Smooth muscle cell of the brain vasculature (primary cell): ENCODE data around the gene KSR1.

Experiments
- DNase-seq: peaks from one replicate; pipeline ENCODE4 v3.0.0-alpha.2; 2012; ENCODE audit warnings: low read depth, low spot score

Gene KSR1

DNA sequence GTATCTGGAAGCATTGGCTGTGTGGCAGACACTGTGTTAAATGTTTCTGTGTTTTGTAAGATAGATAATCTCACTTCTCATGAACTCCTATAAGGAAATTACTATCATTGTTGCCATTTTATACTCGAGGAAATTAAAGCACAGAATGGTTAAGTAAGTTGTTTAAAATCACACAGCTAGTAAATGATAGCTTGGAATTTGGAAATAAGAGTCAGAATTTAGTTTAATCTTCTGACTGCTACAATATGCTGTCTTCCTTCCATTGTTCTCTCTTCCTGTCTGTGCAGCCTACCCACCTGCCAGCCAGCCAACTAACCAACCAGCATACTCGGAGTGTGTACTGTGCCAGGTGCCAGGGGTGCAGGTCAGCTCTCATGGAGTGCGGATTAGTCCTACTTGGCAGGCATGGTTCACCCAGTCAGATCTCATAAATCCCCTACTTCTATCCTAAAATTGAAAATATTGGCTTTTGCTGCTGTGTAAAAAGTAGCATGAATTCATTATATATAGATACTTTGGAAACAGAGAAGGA, 94.8 kb downstream of the KSR1 start:
- DNase-seq: no peak

DNA sequence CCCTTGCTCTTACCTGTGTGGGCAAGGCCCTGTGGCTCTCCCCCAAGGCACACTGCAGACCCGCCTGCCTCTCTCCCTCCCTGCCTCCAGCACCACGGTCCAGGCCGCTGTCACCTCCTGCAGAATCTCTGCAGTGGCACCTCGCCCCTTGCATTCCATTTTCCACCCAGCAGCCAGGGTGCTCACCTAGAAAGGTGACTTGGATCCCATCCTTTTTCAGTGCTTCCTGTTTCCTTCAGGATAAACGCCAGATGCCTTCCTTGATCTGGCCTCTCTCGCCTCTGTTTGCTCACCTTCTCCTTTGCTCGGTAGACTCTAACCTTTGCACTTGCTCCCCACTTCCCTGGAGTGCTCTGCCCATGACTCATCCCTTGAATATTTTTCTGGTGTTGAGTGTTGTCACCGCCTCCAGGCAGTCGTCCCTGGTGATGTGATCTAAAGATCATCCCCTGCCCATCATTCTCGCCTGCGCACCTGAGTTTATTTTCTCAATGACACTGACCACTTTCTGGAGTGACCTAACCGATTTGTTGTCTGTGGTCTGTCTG, 95.5 kb downstream of the KSR1 start:
- no peak for DNase-seq

DNA sequence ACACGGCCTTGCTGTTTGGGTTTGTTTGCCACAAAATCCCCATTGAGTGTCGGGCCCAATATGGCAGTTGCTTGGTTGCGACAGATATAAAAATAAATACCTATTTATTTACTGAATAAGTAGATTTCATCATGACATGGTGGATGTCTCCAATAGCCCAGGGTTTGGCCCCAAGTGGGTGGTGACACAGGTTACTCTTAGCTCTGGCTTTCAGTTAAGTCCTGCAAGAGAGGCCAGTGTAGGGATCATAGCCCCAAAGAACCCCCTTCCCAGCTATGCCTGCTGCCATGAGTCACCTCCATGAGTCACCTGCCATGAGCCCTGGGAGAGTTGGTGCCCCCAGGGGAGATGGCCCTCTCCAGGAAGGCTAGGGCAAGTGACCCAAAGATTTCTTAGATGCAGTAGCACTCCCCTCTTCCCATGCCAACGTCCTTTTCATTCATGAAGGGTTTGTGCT, 96.1 kb downstream of the KSR1 start:
- no peak for DNase-seq

DNA sequence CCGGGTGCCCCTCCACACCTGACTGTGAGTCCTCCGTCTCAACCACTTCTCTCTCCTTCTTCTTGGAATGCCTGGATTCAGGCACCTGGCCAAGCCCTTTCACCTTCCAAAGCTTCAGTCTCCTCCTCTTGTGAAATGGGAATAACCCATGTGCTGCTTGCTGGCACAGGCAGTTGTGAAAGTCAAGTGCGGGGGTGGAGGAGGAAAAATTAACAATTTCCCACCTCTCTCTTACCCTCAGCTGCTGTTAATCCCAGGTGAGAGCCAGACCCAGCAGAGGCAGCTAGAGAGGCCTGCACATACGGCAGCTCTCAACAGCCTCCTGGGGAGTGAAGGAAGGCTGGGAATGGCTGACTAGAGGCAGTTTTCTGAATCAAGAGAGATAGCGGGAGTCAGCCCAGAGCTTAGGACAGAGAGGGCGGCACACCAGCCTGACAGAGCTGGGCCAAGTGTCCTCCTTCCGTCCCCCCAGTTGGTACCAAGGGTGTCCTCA, 96.8 kb downstream of the KSR1 start:
- DNase-seq: no peak

DNA sequence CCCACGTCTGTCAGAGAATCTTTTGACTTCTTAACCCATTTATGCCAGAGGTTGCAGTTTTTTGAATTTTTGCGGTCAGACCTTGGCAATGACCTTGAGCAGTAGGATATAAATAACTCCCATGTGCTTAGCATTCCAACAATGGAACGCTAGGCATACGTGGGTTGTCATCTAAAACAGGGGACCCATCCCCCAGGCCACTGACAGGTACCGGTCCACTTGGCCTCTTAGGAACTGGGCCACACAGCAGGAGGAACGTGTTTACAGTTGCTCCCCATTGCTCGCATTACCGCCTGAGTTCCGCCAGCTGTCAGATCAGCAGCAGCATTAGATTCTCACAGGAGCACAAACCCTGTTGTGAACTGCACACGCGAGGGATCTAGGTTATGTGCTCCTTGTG, 97.9 kb downstream of the KSR1 start:
- DNase-seq: no peak

DNA sequence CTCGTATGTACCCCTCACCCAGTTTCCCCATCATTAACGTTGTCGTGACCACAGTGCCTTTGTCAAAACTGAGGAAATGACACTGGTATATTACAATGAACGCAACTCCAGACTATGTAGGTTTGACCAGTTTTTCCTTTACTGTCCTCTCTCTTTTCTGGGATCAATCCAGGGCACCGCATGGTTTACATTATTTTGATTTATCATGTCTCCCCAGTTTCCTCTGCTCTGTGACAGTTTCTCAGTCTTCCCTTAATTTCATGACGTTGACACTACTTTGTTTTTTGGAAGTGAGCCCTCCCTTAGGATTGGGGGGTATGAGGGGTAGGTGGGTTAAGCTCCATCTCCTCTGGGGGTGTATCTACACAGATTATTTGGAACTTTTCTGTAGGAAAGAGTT, 98.7 kb downstream of the KSR1 start:
- DNase-seq: no peak

DNA sequence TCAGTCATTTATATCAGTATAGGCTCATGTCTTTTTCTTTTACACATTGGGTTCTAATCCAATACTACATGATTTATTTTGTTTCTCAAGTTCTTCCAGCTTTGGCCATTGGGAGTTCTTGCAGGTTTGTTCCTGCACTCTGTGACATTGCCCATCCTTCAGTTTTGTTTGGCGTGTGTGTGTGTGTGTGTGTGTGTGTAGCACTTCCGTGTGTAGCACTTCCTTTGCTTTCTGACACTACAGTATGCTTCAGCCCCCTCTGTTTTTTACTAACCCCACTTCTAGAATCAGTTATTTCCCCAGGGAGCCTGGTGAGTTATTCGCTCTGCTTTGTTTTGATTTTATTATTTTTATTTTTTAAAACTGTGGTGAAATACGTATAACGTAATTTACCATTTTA, 99.1 kb downstream of the KSR1 start:
- DNase-seq: no peak

DNA sequence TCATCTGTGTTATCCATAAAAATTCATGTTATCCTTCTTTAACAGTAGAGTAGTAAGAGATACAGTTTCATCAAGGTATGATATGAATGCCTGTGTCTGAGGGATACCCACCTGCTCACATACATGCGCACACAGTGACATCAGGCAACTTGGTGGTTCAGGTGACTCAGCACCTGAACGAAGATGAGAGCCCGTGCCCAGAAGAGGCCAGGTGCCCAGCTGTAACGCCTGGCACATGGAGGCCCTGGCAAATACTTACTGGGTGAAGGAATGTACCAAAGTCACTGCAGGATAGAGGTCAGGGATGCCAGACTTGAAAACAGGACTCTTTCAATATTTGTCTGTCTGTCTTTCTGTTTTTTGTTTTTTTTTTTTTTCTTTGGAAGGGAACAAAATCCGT, 102.1 kb downstream of the KSR1 start:
- no peak for DNase-seq

DNA sequence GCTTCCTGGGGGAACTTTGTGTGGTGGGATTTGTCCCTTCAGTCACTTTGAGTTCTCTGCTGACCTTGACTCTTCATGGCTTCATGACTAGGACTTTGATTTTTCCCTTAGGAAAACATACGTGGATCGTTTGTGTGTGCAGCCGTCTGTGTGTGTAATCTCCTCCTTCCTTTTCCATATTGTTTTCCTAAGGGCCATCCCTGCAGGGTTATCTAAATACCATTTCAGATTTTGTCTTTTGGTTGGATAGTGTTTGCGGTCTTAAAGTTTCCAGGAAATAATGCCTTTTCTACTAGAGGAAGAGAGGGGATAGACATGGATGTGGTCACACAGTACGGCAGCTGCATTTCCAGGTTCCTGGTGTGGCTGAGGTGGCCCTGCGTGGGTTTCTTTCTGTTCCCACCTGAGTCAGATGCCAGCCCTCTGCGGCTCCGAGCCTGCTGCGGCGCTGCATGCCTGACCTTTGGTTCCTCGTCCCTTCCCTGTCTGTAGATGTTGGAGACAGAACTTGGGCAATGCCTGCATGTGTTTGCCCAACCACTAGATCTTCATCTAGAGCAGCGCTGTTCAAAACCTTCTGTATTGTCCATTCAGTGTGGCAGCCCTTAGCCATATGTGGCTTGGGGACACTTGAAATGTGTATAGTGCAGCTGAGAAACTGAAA, 102.7 kb downstream of the KSR1 start:
- no peak for DNase-seq

DNA sequence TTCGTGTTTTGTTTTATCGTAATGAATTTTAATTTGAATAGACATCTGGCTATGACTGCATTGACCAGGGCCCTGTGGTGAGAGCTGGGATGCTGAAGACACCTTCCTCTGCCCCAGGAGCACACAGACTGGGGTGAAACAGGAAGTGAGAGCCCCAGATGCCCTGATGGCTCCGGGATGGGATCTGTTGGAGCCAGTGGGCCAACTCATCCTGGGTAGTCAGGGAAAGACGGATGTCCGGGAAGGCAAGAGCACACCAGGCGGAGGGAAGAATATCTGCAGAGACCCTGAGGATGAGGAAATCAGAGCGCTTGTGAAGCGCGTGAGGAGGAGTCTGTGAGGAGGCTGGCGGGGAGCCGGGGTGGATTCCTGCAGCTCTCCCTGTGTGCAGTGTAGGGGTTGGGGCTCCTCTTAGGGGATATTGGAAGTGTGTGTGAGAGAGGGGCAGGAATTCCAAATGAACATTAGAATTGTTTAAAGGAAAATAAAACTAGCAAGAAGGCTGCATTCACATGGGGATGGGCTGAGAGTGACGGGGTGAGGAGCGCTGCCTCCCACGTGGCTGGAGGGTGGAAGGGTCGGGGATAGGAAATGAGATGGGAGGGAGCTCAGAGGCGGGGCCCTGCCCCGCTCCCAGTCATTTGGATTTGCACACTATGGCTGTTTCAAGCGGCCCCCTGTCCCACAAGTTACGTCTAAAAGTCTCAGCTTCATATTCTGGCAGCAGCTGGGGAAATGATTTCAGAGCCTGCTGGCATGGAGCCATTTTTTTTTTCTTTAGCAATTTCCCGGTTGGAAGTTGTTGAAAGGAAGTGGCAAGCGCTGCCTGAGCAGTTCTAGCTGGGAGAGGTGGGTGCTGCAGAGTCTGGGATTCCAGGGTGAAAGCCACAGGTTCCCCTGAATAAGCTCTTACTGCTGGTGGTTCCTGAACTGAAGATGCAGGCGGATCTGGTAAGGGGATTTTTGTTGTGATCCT, 103.5 kb downstream of the KSR1 start:
- DNase-seq: peak; percentile 71

DNA sequence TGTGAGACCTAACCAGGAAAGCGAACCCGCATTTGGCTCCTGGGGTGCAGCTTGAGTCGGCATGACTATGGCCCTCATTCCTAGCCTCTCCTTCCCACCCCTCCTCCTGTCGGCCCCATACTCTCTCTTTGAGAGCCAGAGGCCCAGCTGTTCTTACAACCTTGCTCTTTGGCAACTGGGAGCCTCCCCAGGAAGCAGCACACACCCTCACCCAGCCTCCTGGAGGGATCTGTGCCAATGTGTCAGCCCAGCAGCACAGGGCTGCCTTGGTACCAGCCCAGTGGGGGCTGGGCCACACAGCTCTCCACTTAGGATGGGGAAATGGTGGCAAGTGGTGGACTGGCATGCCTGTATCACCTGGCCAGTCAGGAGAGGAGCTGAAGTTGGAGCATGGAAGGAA, 104.4 kb downstream of the KSR1 start:
- DNase-seq: no peak

DNA sequence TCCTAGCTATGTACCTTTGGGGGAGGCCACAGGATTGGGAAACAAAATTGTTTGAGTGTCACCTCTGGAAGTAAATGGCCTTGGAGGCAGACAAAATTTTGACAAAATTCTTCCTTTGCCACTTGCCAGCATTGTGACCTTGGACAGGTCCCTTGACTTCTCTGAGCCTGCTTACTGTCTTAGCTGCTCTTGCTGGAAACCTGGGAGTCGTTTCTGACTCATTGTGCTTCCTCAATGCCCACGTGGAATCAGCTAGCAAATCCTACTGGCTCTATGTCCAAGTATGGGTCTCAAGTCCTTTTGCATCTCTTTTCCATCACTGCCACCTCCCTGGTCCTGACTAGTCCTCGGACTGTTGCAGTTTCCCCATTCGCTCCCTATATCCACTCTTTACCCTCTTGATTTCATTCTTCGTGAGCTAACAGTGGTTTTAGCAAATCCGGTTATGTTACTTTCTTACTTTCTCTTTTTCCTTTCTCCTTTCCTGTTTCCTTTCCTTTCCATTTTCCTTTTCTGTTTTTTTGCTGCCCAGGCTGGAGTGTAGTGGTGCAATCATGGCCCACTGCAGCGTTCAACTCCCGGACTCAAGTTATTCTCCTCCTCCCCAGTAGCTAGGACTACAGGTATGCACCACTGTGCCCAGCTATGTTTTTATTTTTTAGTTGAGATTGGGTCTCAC, 106.7 kb downstream of the KSR1 start:
- no peak for DNase-seq

DNA sequence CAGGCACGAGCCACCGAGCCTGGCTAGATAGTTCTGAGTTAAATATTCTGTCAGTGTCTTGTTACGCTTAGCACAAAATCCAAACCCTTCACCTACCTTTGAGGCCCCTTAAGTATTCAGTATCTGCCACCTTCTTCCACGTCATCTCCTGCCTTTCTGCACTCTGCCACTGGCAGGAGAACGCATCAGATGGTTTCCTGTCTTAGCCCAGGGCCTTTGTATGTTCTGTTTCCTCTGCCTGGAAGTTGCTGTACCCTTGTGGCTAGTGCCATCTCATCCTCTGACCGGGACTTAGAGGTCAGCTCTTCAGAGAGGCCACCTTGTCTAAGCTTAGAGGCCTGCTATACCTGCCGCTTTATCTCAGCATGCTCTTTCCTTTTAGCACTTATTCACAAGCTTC, 107.3 kb downstream of the KSR1 start:
- DNase-seq: no peak

DNA sequence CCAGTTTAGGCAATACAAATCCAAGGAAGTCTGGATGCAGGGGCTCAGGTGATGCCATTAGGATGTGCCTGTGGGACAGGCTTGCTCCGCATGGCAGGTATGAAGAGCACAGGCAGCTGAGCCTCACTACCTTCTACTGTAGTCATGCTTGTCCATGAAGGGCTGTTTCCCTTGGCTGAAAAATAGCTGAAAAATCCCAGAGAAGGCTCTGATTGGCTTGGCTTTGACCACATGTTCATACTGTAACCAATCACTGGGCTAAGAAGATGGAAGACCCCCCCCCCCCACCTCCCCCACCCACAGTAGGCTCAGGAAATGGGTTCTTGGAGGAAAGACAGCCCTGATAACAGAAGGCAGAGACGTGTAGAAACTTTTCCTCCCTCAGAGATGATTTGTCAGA, 108.2 kb downstream of the KSR1 start:
- DNase-seq: no peak

DNA sequence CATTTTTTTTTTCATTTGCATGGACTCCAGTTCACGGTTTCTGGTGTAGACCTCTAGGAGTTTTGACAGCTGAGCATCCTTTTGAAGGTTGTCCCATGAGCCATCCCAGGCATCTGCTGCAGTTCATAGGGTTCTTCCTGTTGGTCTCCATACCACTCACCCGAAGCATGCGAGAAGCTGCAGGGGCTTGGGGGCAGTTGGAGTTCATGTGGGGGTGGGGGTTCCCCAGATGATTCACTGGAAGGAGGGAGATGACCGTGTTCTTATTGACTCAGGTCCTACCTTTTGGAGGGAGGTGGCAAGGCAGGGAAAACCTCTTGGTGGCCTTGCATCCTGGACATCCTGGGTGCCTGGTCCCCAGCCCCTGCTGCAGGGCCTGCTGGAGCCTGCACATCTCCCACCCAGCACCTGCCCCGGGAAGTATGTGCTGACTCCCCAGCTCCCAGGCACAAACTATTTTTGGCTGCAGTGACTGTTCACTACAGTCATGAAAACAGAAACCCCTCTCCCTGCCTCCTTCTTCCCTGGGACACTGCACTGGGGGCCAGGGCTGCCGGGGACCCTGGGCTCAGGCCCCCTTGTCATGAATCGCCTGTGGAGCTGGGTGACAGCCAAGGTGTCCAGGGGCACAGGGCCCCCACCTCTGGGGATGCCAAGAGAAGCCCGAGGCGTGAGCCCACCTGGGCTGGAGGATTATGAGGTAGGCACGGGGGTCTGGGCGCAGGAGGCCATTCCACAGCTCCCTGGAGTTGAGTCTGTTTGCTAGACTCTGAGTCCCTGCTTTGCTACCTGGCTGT, 109.8 kb downstream of the KSR1 start:
- no peak for DNase-seq

DNA sequence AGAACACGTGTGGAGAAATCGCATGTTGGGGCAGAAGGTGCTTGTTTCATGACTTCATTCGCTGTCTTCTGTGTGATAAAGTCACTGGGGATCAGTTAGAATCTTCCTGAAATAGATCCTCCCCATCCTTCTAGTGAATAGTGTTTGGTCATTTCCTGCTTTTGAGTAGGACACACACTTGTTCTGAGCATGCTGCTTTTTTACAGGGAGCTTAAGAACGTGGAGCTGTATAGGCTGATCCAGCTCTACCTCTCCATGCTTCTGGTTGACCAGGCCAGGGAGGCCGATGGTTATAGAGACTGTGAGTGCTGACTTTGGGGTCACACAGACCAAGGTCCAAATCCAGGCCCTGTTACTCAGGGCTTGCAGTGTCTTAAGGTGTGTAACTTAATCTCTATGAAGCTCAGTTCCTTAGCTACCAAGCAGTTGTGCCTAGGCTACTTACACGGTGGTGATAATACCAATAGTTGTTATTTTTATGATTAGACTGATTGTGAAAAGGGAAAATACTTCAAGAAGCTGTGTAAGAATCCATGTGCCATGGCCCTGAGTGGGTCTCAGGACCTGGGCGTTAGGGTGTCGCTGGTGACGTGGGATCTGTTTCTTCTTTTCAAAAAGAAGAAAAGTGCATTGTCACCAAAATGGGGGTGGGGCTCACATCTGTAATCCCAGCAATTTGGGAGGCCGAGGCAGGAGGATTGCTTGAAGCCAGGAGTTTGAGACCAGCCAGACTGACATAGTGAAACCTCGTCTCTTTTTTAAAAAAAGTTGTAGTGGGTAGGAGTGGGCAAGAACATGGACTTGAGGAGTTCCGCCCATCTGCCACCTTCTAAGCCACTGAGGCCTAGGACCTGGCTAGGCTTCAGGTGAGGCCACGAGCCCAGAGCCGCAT, 110.7 kb downstream of the KSR1 start:
- DNase-seq: no peak

DNA sequence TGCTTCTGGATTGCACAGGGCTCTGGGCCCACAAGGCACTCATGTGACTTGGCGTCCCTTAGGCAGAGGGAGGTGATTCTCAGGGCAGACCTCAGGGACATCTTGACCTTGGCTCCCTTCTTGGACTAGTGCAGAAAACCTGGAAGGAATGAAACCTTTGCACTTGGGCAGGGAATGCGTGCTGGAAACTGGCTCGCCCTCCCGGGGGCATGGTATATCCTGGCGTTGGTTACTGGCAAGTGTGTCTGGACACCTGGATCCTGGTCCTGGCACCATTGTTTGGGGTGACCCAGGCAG, 111.3 kb downstream of the KSR1 start:
- DNase-seq: no peak

DNA sequence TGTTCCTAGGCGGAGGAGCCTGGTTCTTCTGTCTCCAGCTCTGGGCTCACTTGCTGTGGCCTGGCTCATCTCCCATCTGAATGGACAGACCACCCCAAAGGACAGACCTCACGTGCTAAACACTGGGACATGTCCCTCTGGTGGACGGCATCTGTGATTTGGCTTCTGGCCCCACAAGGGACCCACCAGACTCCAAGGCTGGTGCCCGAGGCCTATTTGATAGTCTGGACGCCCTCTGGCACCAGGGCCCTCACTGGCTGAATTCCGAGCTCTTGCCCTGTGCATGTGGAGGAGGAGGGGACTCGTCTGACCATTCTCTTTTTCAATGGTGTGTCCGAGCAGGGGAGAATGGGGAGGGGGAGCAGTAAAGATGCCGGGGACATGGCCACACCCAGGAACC, 112.0 kb downstream of the KSR1 start:
- DNase-seq: no peak

DNA sequence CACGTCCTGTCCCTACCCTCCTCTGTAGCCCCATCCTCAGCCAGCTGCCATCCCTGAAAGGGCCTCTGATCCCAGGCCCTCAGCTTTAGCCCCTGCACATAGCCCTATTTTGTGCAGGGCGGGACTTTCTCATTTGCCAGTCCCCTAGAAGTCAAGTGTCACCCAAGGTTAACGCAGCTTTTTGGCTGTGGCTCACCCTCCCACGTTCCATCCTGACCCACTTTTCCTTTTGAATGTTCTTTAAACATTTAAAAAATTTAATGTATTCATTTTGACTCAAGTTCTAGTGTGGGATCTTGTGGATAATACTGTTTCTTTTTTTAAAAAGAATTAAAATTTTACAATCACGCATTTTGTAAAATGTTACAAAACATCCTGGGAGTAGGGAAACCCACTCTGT, 112.6 kb downstream of the KSR1 start:
- DNase-seq: no peak

DNA sequence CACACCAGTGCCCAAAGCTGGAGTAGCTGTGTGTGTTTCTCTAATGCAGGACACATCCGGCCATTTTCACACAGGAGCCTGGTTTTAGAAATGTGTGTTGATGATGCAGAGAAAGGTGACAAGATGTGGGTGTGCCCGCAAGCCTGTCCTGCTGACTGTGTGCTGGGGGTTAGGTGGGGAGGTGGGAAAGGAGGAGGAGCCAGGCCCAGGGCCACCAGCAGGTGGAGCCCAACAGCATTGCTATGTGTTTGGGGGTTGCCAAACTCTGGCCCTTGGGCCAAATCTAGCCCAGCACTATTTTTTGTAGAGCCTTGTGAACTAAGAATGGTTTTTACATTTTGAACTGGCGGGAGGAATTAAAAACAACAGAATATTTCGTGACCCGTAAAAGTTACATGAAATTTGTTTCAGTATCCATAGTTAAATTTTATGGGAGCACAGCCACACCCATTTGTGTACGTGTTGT, 113.0 kb downstream of the KSR1 start:
- DNase-seq: no peak
